IMR-90 (cell line): Measurements from ENCODE around the gene C7orf25.

Experiments used
- BHLHE40 ChIP-seq: fragments of 150-350 bp; IDR thresholded peaks from 2 replicates; pipeline ENCODE4 v1.6.1; 2016; ENCODE audit warnings: mild to moderate bottlenecking, low read depth, low read length
- CHD1 ChIP-seq: IDR thresholded peaks from 2 replicates; pipeline ENCODE4 v1.6.1; 2012; ENCODE audit warnings: low read depth, low read length, improper control_type of control experiment
- CTCF ChIP-seq: conservative IDR thresholded peaks from 2 replicates; pipeline ENCODE4 v1.5.1; 2012; ENCODE audit warnings: mild to moderate bottlenecking, low read depth, low read length, improper control_type of control experiment
- ELK1 ChIP-seq: fragments of 150-350 bp; IDR thresholded peaks from 2 replicates; pipeline ENCODE4 v1.6.1; 2016; ENCODE audit warnings: low read depth, mild to moderate bottlenecking, low read length, moderate library complexity, borderline replicate concordance
- MAFK ChIP-seq: IDR thresholded peaks from 2 replicates; pipeline ENCODE4 v1.6.1; 2012; ENCODE audit warnings: low read depth, low read length, improper control_type of control experiment
- MAZ ChIP-seq: IDR thresholded peaks from 2 replicates; pipeline ENCODE4 v1.6.1; 2012; ENCODE audit warnings: low read depth, mild to moderate bottlenecking, low read length, improper control_type of control experiment, moderate library complexity, borderline replicate concordance
- MXI1 ChIP-seq: IDR thresholded peaks from 2 replicates; pipeline ENCODE4 v1.6.1; 2012; ENCODE audit warnings: low read depth, mild to moderate bottlenecking, low read length, moderate library complexity, borderline replicate concordance
- POLR2A ChIP-seq: IDR thresholded peaks from 2 replicates; pipeline ENCODE4 v1.6.1; 2012; ENCODE audit warnings: mild to moderate bottlenecking, low read depth, low read length
- RAD21 ChIP-seq: IDR thresholded peaks from 2 replicates; pipeline ENCODE4 v1.6.1; 2012; ENCODE audit warnings: low read length, improper control_type of control experiment
- RCOR1 ChIP-seq: IDR thresholded peaks from 2 replicates; pipeline ENCODE4 v1.6.1; 2012; ENCODE audit warnings: mild to moderate bottlenecking, low read length, improper control_type of control experiment; ENCODE audit not compliant: insufficient replicate concordance
- RFX5 ChIP-seq: IDR thresholded peaks from 2 replicates; pipeline ENCODE4 v1.8.0; 2012; ENCODE audit warnings: low read depth, mild to moderate bottlenecking, low read length, moderate library complexity
- SMC3 ChIP-seq: fragments of 150-350 bp; IDR thresholded peaks from 2 replicates; pipeline ENCODE4 v1.6.1; 2016; ENCODE audit warnings: low read depth, mild to moderate bottlenecking, antibody characterized with exemption, low read length, moderate library complexity
- USF2 ChIP-seq: fragments of 150-350 bp; IDR thresholded peaks from 2 replicates; pipeline ENCODE4 v1.6.1; 2017; ENCODE audit warnings: mild to moderate bottlenecking, antibody characterized with exemption, low read length, low read depth

GRCh38 chr7:42922017-42922753 is 10.3 kb upstream of the C7orf25 start:
- TF ChIP-seq RAD21 (no peak), CTCF (no peak), POLR2A (no peak), BHLHE40 (no peak), MAZ (no peak), MAFK (no peak), ELK1 (no peak), MXI1 (no peak), RCOR1 (no peak), USF2 (no peak), RFX5 (no peak), CHD1 (no peak), SMC3 (no peak)
